PFSK-1 (cell line): ENCODE results near the gene ZSWIM6.

ENCODE experiments used
- POLR2AphosphoS5 ChIP-seq: IDR thresholded peaks from 2 replicates; pipeline ENCODE4 v1.6.1; 2012; ENCODE audit warnings: low read depth, mild to moderate bottlenecking, control low read depth, low read length, moderate library complexity
- REST ChIP-seq, 2 experiments: IDR thresholded peaks; 2 replicates each; pipeline versions ENCODE4 v1.6.1 to v1.8.0; 2011 to 2012; ENCODE audit warnings: low read depth in 2 of 2, low read length in 2 of 2, control low read depth in 1 of 2, inconsistent platforms in 1 of 2, mild to moderate bottlenecking in 1 of 2, moderate library complexity in 1 of 2; ENCODE audit not compliant: insufficient read depth in 1 of 2
- SIN3A ChIP-seq: IDR thresholded peaks from 2 replicates; pipeline ENCODE4 v1.6.1; 2012; ENCODE audit warnings: mild to moderate bottlenecking, low read length, moderate library complexity, borderline replicate concordance; ENCODE audit not compliant: insufficient read depth
- TAF1 ChIP-seq: IDR thresholded peaks from 2 replicates; pipeline ENCODE4 v1.6.1; 2012; ENCODE audit warnings: low read length, control low read depth, borderline replicate concordance; ENCODE audit not compliant: insufficient read depth

- no peak for TF ChIP-seq REST (IDR thresholded peaks at IDR 0.05; ENCODE audit: insufficient read depth in 1 of 2, low read depth in 2 of 2, low read length in 2 of 2)
- no peak for TF ChIP-seq SIN3A
- TF ChIP-seq TAF1 = no peak
- TF ChIP-seq POLR2AphosphoS5 = no peak
Measured at GRCh38 chr5:61420016-61420415, 88.0 kb downstream of the ZSWIM6 start.
